Gastrocnemius medialis (tissue), 4 donors: ENCODE data around the gene PLEKHM2. TPM values are rescaled to one million over a fixed set of nuclear protein-coding genes. Genes with fewer than 3 reads are reported as not detected.

ENCODE experiments used
- ATAC-seq, 2 donors: fragments of 150-250 bp; one replicate each; pipeline ENCODE4 v1.9.1; 2016
- DNase-seq, 2 donors: peaks; one replicate each; pipeline ENCODE4 v3.0.0-alpha.2; 2019
- H3K27ac ChIP-seq, 4 donors: fragments of 200-600 bp; sonication (generic); 1 replicate in 1 of 4; 2 replicates in 3 of 4; pipeline ENCODE4 v1.5.1; 2016 to 2018; ENCODE audit warnings: mild to moderate bottlenecking in 2 of 4, moderate library complexity in 1 of 4
- H3K27me3 ChIP-seq, 3 donors: fragments of 200-600 bp; sonication (generic) in 2 of 3; 1 replicate in 1 of 3; 2 replicates in 2 of 3; pipeline versions ENCODE4 v1.5.1 to v1.6.0; 2016 to 2019; ENCODE audit warnings: mild to moderate bottlenecking in 1 of 3, moderate library complexity in 1 of 3
- H3K36me3 ChIP-seq, 2 donors: fragments of 200-600 bp; sonication (generic) in 1 of 2; one replicate each; pipeline ENCODE4 v1.5.1; 2017 to 2018
- H3K4me1 ChIP-seq, 2 donors: fragments of 200-600 bp; sonication (generic) in 1 of 2; one replicate each; pipeline ENCODE4 v1.5.1; 2016 to 2017; ENCODE audit warnings: mild to moderate bottlenecking in 2 of 2
- H3K4me3 ChIP-seq, 4 donors: fragments of 200-600 bp; sonication (generic) in 3 of 4; 1 replicate in 1 of 4; 2 replicates in 3 of 4; pipeline ENCODE4 v1.5.1; 2016 to 2019; ENCODE audit warnings: mild to moderate bottlenecking in 2 of 4
- H3K9me3 ChIP-seq, 3 donors: fragments of 200-600 bp; sonication (generic) in 2 of 3; 1 replicate in 1 of 3; 2 replicates in 2 of 3; pipeline ENCODE4 v1.5.1; 2016 to 2019
- POLR2A ChIP-seq, 2 donors: fragments of 450-650 bp; IDR thresholded peaks; one replicate each; pipeline ENCODE4 v1.6.1; 2017; ENCODE audit warnings: antibody characterized with exemption in 2 of 2, mild to moderate bottlenecking in 2 of 2, moderate library complexity in 2 of 2
- in situ Hi-C, 4 donors: fragments of 200-750 bp; cut with MboI; loops; one replicate each; pipeline versions ENCODE4 v1.15.0 to v1.8.0; 2017; ENCODE audit warnings: low sequenced_read_pairs in 4 of 4
- intact Hi-C: fragments of 100-400 bp; cut with DNase I; formaldehyde crosslinking; loops from one replicate; pipeline ENCODE4 v1.15.1; 2023; ENCODE audit warnings: low total_unique reads
- total RNA-seq, 4 donors: library from RNA; depleted of rRNA; stranded (reverse); fragments of >200 nt; gene quantifications; one replicate each; pipeline versions ENCODE4 v1.1.0 to v1.2.3, GENCODE V29; 2016
- TF ChIP-seq, protein P1 (sequence below), 5 experiments: fragments of 450-650 bp in 3 of 5; fragments of 200-600 bp in 2 of 5; sonication (generic) in 2 of 5; IDR thresholded peaks in 4 of 5; conservative IDR thresholded peaks in 1 of 5; 1 replicate in 4 of 5; 2 replicates in 1 of 5; pipeline ENCODE4 v1.5.1; 2016 to 2019; ENCODE audit warnings: antibody characterized with exemption in 5 of 5, mild to moderate bottlenecking in 3 of 5, moderate library complexity in 3 of 5

Gene PLEKHM2
- total RNA-seq, 4 donors from 2014 or later = 86.7 to 170 (median 144) TPM

DNA sequence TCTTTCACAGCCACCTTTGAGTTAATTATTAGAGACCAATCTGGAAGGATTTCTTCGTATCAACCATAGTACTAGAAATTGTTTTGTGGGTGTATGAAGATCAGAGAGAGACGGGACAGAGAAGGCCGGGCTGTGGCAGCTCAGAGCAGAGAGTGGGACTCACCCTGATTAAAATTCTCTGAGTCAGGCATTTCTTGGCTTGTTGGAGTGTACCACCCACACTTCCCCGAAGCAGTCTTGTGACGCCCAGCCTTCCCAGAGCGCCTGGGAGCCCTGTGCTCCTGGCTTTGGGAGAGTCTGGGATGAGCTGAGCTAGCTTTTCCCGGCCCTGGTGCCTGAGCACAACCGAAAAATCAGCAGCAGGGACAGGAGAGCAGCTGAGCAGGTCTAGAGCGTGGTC lies 19.4 kb downstream of the PLEKHM2 start:
- ATAC-seq (peak; percentile 40 to 46), DNase-seq (peak; percentile 71 to 79)
- Histone ChIP-seq H3K36me3 (no peaks in the 10 kb centered on the region), H3K27me3 (no peaks in the 10 kb centered on the region), H3K4me1 (peaks cover 53 to 67% of the 10 kb centered on the region in 2 donors), H3K9me3 (no peaks in the 10 kb centered on the region), H3K27ac (peak overlapping the region; percentile 93 to 96 (median 96)), H3K4me3 (no peak overlapping the region)
- in situ Hi-C loops (no loop called here), intact Hi-C loops (loop anchor here (1.0 kb wide), 1 partner anchor 47 kb away; no protein-coding TSS in a partner anchor)
- TF ChIP-seq POLR2A (IDR thresholded peaks at IDR 0.05) = peak; percentile 44 to 72
- TF ChIP-seq, protein P1, sequence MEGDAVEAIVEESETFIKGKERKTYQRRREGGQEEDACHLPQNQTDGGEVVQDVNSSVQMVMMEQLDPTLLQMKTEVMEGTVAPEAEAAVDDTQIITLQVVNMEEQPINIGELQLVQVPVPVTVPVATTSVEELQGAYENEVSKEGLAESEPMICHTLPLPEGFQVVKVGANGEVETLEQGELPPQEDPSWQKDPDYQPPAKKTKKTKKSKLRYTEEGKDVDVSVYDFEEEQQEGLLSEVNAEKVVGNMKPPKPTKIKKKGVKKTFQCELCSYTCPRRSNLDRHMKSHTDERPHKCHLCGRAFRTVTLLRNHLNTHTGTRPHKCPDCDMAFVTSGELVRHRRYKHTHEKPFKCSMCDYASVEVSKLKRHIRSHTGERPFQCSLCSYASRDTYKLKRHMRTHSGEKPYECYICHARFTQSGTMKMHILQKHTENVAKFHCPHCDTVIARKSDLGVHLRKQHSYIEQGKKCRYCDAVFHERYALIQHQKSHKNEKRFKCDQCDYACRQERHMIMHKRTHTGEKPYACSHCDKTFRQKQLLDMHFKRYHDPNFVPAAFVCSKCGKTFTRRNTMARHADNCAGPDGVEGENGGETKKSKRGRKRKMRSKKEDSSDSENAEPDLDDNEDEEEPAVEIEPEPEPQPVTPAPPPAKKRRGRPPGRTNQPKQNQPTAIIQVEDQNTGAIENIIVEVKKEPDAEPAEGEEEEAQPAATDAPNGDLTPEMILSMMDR (IDR thresholded peaks at IDR 0.05 in 4 of 5, conservative IDR thresholded peaks at IDR 0.05 in 1 of 5) = no peak

DNA sequence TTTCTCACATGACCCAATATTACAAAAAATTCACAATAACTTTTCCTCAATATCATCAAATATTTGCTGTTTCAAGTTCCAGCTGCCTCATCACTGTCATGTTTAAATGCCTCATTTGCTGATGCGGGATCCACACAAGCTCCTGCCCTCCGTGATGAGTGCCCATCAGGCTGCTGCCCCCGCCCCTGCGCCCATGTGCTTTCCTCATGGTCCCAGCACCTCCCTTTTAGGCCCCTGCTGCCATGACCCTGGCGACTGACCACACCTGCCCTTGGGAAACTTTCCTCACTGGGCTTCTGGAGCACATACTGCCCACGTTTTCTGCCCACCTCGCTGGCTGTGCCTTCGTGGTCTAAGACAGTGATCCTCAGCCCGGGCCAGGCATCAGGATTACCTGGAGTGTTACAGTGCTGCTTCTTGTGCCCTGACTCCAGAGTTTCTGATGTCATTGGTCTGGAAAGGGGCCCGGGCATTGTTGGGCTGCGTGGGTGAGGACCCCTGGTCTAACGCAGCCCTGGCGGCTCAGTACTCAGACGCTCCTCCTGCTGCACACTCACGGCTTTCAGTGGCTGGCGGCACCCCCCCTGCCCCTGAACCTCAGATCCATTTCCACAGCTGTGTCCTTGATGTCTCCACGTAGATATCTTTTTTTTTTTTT lies 20.5 kb downstream of the PLEKHM2 start:
- in situ Hi-C loops (no loop called here), intact Hi-C loops (no loop called here)
- DNase-seq (no peak), ATAC-seq (no peak)
- H3K4me1 ChIP-seq = peaks cover 64 to 78% of the 10 kb centered on the region in 2 donors
- TF ChIP-seq, protein P1 (IDR thresholded peaks at IDR 0.05 in 4 of 5, conservative IDR thresholded peaks at IDR 0.05 in 1 of 5) = no peak
- no peak for TF ChIP-seq POLR2A (IDR thresholded peaks at IDR 0.05)
- no peaks in the 10 kb centered on the region for H3K9me3 ChIP-seq
- peak overlapping the region; percentile 93 to 96 (median 96) for H3K27ac ChIP-seq
- no peaks in the 10 kb centered on the region for H3K27me3 ChIP-seq
- no peaks in the 10 kb centered on the region for H3K36me3 ChIP-seq
- no peak overlapping the region for H3K4me3 ChIP-seq

DNA sequence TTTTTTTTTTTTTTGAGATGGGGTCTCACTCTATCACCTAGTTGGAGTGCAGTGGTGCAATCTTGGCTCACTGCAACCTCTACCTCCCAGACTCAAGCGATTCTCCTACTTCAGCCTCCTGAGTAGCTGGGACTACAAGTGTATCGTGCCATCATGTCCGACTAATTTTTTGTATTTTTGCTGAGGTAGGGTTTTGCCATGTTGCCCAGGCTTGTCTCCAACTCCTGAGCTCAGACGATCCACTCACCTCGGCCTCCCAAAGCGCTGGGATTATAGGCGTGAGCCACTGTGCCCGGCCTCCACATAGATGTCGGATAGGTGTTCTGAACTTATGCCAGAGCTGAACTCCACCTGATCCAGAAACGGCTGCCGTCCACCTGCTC lies 21.1 kb downstream of the PLEKHM2 start:
- H3K27me3 ChIP-seq = no peaks in the 10 kb centered on the region
- no peaks in the 10 kb centered on the region for H3K9me3 ChIP-seq
- intact Hi-C loops = no loop called here
- peak overlapping the region; percentile 93 to 96 (median 96) for H3K27ac ChIP-seq
- ATAC-seq (no peak), DNase-seq (no peak)
- H3K4me3 ChIP-seq = no peak overlapping the region
- H3K4me1 ChIP-seq = peaks cover 67 to 79% of the 10 kb centered on the region in 2 donors
- no peak for TF ChIP-seq POLR2A (IDR thresholded peaks at IDR 0.05)
- TF ChIP-seq, protein P1 (IDR thresholded peaks at IDR 0.05 in 4 of 5, conservative IDR thresholded peaks at IDR 0.05 in 1 of 5) = no peak
- in situ Hi-C loops = no loop called here
- no peaks in the 10 kb centered on the region for H3K36me3 ChIP-seq

DNA sequence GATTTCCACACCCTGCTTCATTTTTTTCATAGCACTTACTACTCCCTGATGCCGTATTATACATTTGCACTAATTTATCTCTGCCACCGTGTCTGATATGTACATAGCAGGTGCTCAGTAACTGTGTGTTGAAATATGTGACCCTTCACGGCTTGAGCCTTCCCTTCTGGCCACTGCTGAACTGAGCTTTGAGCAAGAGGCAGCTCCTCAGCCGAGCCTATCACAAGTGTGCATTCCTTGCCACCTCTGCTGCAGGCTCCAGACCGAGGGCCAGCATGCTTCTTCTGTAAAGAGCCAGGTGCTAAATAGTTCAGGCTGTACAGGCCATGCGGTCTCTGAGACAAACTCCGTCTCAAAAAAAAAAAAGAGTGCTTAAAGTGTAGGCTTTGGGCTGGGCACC lies 22.6 kb downstream of the PLEKHM2 start:
- no peak overlapping the region for H3K4me3 ChIP-seq
- TF ChIP-seq POLR2A (IDR thresholded peaks at IDR 0.05) = no peak
- TF ChIP-seq, protein P1 (IDR thresholded peaks at IDR 0.05 in 4 of 5, conservative IDR thresholded peaks at IDR 0.05 in 1 of 5) = no peak
- intact Hi-C loops (loop anchor here (2.0 kb wide), 1 partner anchor 88 kb away; no protein-coding TSS in a partner anchor), in situ Hi-C loops (no loop called here)
- no peaks in the 10 kb centered on the region for H3K36me3 ChIP-seq
- H3K4me1 ChIP-seq = peaks cover 74 to 86% of the 10 kb centered on the region in 2 donors
- peak overlapping the region; percentile 93 to 96 (median 96) for H3K27ac ChIP-seq
- ATAC-seq (peak; percentile 64 to 76), DNase-seq (peak; percentile 87 to 93)
- no peaks in the 10 kb centered on the region for H3K9me3 ChIP-seq
- H3K27me3 ChIP-seq = no peaks in the 10 kb centered on the region
